CD4-positive, alpha-beta T cell (primary cell): ENCODE results near the gene TRRAP. TPM values are rescaled to one million over a fixed set of nuclear protein-coding genes. Genes with fewer than 3 reads are reported as not detected.

Experiments
- ATAC-seq: fragments of 200-7000 bp; cut with Tn5 transposase; one replicate; pipeline ENCODE4 v1.10.0; 2022; ENCODE audit warnings: mild to moderate bottlenecking; ENCODE audit not compliant: poor library complexity
- CTCF ChIA-PET: fragments of 350-600 bp; sonication (Branson Sonifier 250); formaldehyde crosslinking; loops from one replicate; lab custom pipeline; 2021; ENCODE audit warnings: antibody characterized with exemption, inconsistent platforms; lab: Charles Lee
- POLR2A ChIA-PET: fragments of 350-600 bp; sonication (Branson Sonifier 250); formaldehyde crosslinking; loops from one replicate; lab custom pipeline; 2021; ENCODE audit warnings: antibody characterized with exemption, inconsistent platforms; lab: Charles Lee
- DNase-seq, 14 experiments: peaks; one replicate each; pipeline ENCODE4 v3.0.0-alpha.2; 2013 to 2020; ENCODE audit warnings: mixed read lengths in 2 of 14
- H3K27ac ChIP-seq, 2 donors: one replicate each; pipeline versions ENCODE4 v1.5.1 to v1.7.0; 2013; ENCODE audit warnings: low read length in 2 of 2, low read depth in 1 of 2, mild to moderate bottlenecking in 1 of 2
- H3K27me3 ChIP-seq, 2 experiments: 1 replicate in 1 of 2; 2 replicates in 1 of 2; pipeline versions ENCODE4 v1.6.1 to v1.7.0; 2013; ENCODE audit warnings: low read length in 2 of 2, control low read depth in 1 of 2, mild to moderate bottlenecking in 1 of 2, moderate library complexity in 1 of 2; ENCODE audit not compliant: insufficient read depth in 2 of 2, control insufficient read depth in 1 of 2
- H3K36me3 ChIP-seq: one replicate; pipeline ENCODE4 v1.6.1; 2013; ENCODE audit warnings: low read length, control low read depth; ENCODE audit not compliant: insufficient read depth
- H3K4me1 ChIP-seq: one replicate; pipeline ENCODE4 v1.6.1; 2013; ENCODE audit warnings: low read length, control low read depth; ENCODE audit not compliant: insufficient read depth
- H3K4me3 ChIP-seq: one replicate; pipeline ENCODE4 v1.5.1; 2013; ENCODE audit warnings: mild to moderate bottlenecking, low read length, moderate library complexity
- H3K9me3 ChIP-seq, 2 experiments: 1 replicate in 1 of 2; 2 replicates in 1 of 2; pipeline versions ENCODE4 v1.6.1 to v1.7.0; 2013; ENCODE audit warnings: low read length in 2 of 2, mild to moderate bottlenecking in 2 of 2, control low read depth in 1 of 2, moderate library complexity in 1 of 2; ENCODE audit not compliant: control insufficient read depth in 1 of 2, insufficient read depth in 1 of 2
- H3K27ac Mint-ChIP-seq: one replicate; pipeline ENCODE4 v1.8.0; 2020; ENCODE audit warnings: mixed read lengths
- H3K27me3 Mint-ChIP-seq: one replicate; pipeline ENCODE4 v1.8.0; 2021; ENCODE audit warnings: mixed read lengths
- H3K36me3 Mint-ChIP-seq: one replicate; pipeline ENCODE4 v1.8.0; 2021; ENCODE audit warnings: low read depth, mixed read lengths
- H3K4me1 Mint-ChIP-seq: one replicate; pipeline ENCODE4 v1.8.0; 2021; ENCODE audit warnings: low read depth, mixed read lengths
- H3K4me3 Mint-ChIP-seq: one replicate; pipeline ENCODE4 v1.8.0; 2020; ENCODE audit warnings: mild to moderate bottlenecking, mixed read lengths
- H3K9me3 Mint-ChIP-seq: one replicate; pipeline ENCODE4 v1.8.0; 2020; ENCODE audit warnings: mixed read lengths
- CTCF ChIP-seq: fragments of 200-600 bp; IDR thresholded peaks from one replicate; pipeline ENCODE4 v1.8.0; 2022; ENCODE audit warnings: antibody characterized with exemption, mild to moderate bottlenecking
- intact Hi-C, 2 experiments: fragments of 100-400 bp; cut with DNase I in 1 of 2; cut with micrococcal nuclease in 1 of 2; formaldehyde crosslinking; loops; one replicate each; pipeline versions ENCODE4 v1.15.1 to v1.9.0; 2023 to 2025; cut with DNase I, micrococcal nuclease
- total RNA-seq, 174 experiments: library from RNA in 2 of 174; stranded (reverse) in 2 of 174; gene quantifications; one replicate each; pipeline ENCODE4 v1.2.3 and lab custom pipeline; 2021 to 2026

The TRRAP gene
- total RNA-seq, 2 experiments from 2014 or later, result 47.9 to 48.3 TPM

GRCh38 chr7:98877692-98878364 lies 504 bp upstream of the TRRAP start:
- POLR2A ChIA-PET, result interaction anchor here (0.7 to 1.2 kb wide), 5 partner anchors 9 to 1006 kb away, joined by 3 to 4 read pairs (median 3); partner anchors contain the start of genes ASNS and ZKSCAN5
- Mint-ChIP-seq H3K4me3 (peak overlapping the region; percentile 85), H3K27ac (peak overlapping the region; percentile 72), H3K4me1 (peaks cover 28% of the 10 kb centered on the region), H3K27me3 (no peaks in the 10 kb centered on the region), H3K36me3 (peaks cover 30% of the 10 kb centered on the region), H3K9me3 (no peaks in the 10 kb centered on the region)
- Histone ChIP-seq H3K27me3 (no peaks in the 10 kb centered on the region), H3K4me3 (peak overlapping the region; percentile 61), H3K9me3 (no peaks in the 10 kb centered on the region), H3K27ac (no peak overlapping the region), H3K4me1 (peaks cover 27% of the 10 kb centered on the region), H3K36me3 (peaks cover 18% of the 10 kb centered on the region)
- peak in 1 of 14 experiments; percentile 31 for DNase-seq
- intact Hi-C loops, result loop anchor here in 1 of 2 experiments (5.0 kb wide), 2 partner anchors 596 to 1761 kb away; partner anchors contain the start of genes BRI3 and SDHAF3
- CTCF ChIA-PET, result no interaction called here
- no peak for TF ChIP-seq CTCF
- ATAC-seq, result no peak

GRCh38 chr7:98879198-98879978 lies 1.1 kb downstream of the TRRAP start:
- Histone ChIP-seq H3K4me1 (peaks cover 28% of the 10 kb centered on the region), H3K27ac (peak overlapping the region; percentile 87 to 91), H3K27me3 (no peaks in the 10 kb centered on the region), H3K9me3 (no peaks in the 10 kb centered on the region), H3K36me3 (peaks cover 33% of the 10 kb centered on the region), H3K4me3 (peak overlapping the region; percentile 97)
- intact Hi-C loops, result loop anchor here in 1 of 2 experiments (5.0 kb wide), 2 partner anchors 597 to 1762 kb away; partner anchors contain the start of genes BRI3 and SDHAF3
- no peaks in the 10 kb centered on the region for H3K27me3 Mint-ChIP-seq
- CTCF ChIA-PET, result interaction anchor here (0.7 to 1.3 kb wide), 8 partner anchors 10 to 1269 kb away, joined by 3 to 11 read pairs (median 3); partner anchors contain the start of gene LAMTOR4
- peak overlapping the region; percentile 97 for H3K27ac Mint-ChIP-seq
- POLR2A ChIA-PET, result interaction anchor here (0.5 to 2.2 kb wide), 9 partner anchors 10 to 1995 kb away, joined by 3 to 16 read pairs (median 3); partner anchors contain the start of genes ARPC1A, ASNS, SRRT and TECPR1
- H3K36me3 Mint-ChIP-seq, result peaks cover 45% of the 10 kb centered on the region
- peak overlapping the region; percentile 97 for H3K4me3 Mint-ChIP-seq
- peak; percentile 71 for TF ChIP-seq CTCF
- H3K4me1 Mint-ChIP-seq, result peaks cover 37% of the 10 kb centered on the region
- ATAC-seq, result peak; percentile 85
- H3K9me3 Mint-ChIP-seq, result no peaks in the 10 kb centered on the region
- DNase-seq, result peak; percentile 48 to 89 (median 58)

GRCh38 chr7:98879979-98880315 lies 1.6 kb downstream of the TRRAP start:
- H3K4me3 ChIP-seq, result peak overlapping the region; percentile 97
- Mint-ChIP-seq H3K9me3 (no peaks in the 10 kb centered on the region), H3K27ac (peak overlapping the region; percentile 97), H3K4me1 (peaks cover 37% of the 10 kb centered on the region), H3K36me3 (peaks cover 49% of the 10 kb centered on the region), H3K27me3 (no peaks in the 10 kb centered on the region), H3K4me3 (peak overlapping the region; percentile 97)
- H3K27ac ChIP-seq, result peak overlapping the region; percentile 87 to 91
- no peak for ATAC-seq
- peaks cover 39% of the 10 kb centered on the region for H3K36me3 ChIP-seq
- intact Hi-C loops, result loop anchor here in 1 of 2 experiments (2.0 to 10.0 kb wide), 5 partner anchors 263 to 1763 kb away; partner anchors contain the start of genes ARPC1A, BRI3, LMTK2 and SDHAF3
- no peak for TF ChIP-seq CTCF
- no peaks in the 10 kb centered on the region for H3K27me3 ChIP-seq
- no peak for DNase-seq
- POLR2A ChIA-PET, result interaction anchor here (0.6 to 2.2 kb wide), 6 partner anchors 10 to 1995 kb away, joined by 3 to 16 read pairs (median 3); partner anchors contain the start of genes ARPC1A, SRRT, TECPR1 and TMEM130
- peaks cover 31% of the 10 kb centered on the region for H3K4me1 ChIP-seq
- CTCF ChIA-PET, result interaction anchor here (0.7 to 1.3 kb wide), 8 partner anchors 10 to 1269 kb away, joined by 3 to 11 read pairs (median 3); partner anchors contain the start of gene LAMTOR4
- no peaks in the 10 kb centered on the region for H3K9me3 ChIP-seq
